Measurements from ENCODE around the gene IPMK.

Gene IPMK

GRCh38 chr10:58201704-58202103, 66.0 kb downstream of the IPMK start:
- Histone ChIP-seq H3K4me1 (ENCODE audit: insufficient read depth, low read length) (no peaks in the 10 kb centered on the region), H3K27me3 (ENCODE audit: insufficient read depth, low read length, poor library complexity) (no peaks in the 10 kb centered on the region), H3K9me3 (ENCODE audit: insufficient read depth, low read length, severe bottlenecking) (no peaks in the 10 kb centered on the region), H2AFZ (ENCODE audit: low read depth, low read length) (no peak overlapping the region), H4K20me1 (ENCODE audit: insufficient read depth, low read length) (no peaks in the 10 kb centered on the region), H3K4me2 (ENCODE audit: insufficient read depth, low read length) (no peak overlapping the region), H3K36me3 (ENCODE audit: insufficient read depth, low read length) (peaks cover 17% of the 10 kb centered on the region; the same call in 1 of the 2 replicates), H3K9ac (ENCODE audit: low read depth, low read length) (no peak overlapping the region), H3K79me2 (ENCODE audit: insufficient read depth, low read length) (no peaks in the 10 kb centered on the region), H3K27ac (ENCODE audit: low read length) (no peak overlapping the region), H3K4me3 (ENCODE audit: low read depth in 1 of 2, low read length in 2 of 2) (no peak overlapping the region)
- ATAC-seq (ENCODE audit: insufficient read depth, low read depth) (no peak), DNase-seq (no peak)
- TF ChIP-seq EZH2 (IDR thresholded peaks at IDR 0.05; ENCODE audit: borderline replicate concordance, low read depth, low read length, severe bottlenecking) (no peak), CTCF (IDR thresholded peaks at IDR 0.05; ENCODE audit: borderline replicate concordance, extremely low read depth, low read length, poor library complexity, severe bottlenecking) (no peak)

- H3K4me1 ChIP-seq (ENCODE audit: insufficient read depth, low read length) = no peaks in the 10 kb centered on the region
- no peaks in the 10 kb centered on the region for H3K9me3 ChIP-seq (ENCODE audit: insufficient read depth, low read length, severe bottlenecking)
- no peaks in the 10 kb centered on the region for H3K27me3 ChIP-seq (ENCODE audit: insufficient read depth, low read length, poor library complexity)
- no peaks in the 10 kb centered on the region for H4K20me1 ChIP-seq (ENCODE audit: insufficient read depth, low read length)
- DNase-seq (no peak), ATAC-seq (ENCODE audit: insufficient read depth, low read depth) (no peak)
- H3K79me2 ChIP-seq (ENCODE audit: insufficient read depth, low read length) = no peaks in the 10 kb centered on the region
- no peak overlapping the region for H3K9ac ChIP-seq (ENCODE audit: low read depth, low read length)
- H3K27ac ChIP-seq (ENCODE audit: low read length) = no peak overlapping the region
- TF ChIP-seq CTCF (IDR thresholded peaks at IDR 0.05; ENCODE audit: borderline replicate concordance, extremely low read depth, low read length, poor library complexity, severe bottlenecking) (no peak), EZH2 (IDR thresholded peaks at IDR 0.05; ENCODE audit: borderline replicate concordance, low read depth, low read length, severe bottlenecking) (no peak)
- no peaks in the 10 kb centered on the region; the same call in 1 of the 2 replicates for H3K36me3 ChIP-seq (ENCODE audit: insufficient read depth, low read length)
- H2AFZ ChIP-seq (ENCODE audit: low read depth, low read length) = no peak overlapping the region
- no peak overlapping the region for H3K4me2 ChIP-seq (ENCODE audit: insufficient read depth, low read length)
- H3K4me3 ChIP-seq (ENCODE audit: low read depth in 1 of 2, low read length in 2 of 2) = no peak overlapping the region
Measured at GRCh38 chr10:58189269-58189668, 78.4 kb downstream of the IPMK start.

- H3K79me2 ChIP-seq (ENCODE audit: insufficient read depth, low read length) = no peaks in the 10 kb centered on the region
- H4K20me1 ChIP-seq (ENCODE audit: insufficient read depth, low read length) = no peaks in the 10 kb centered on the region
- no peak overlapping the region for H2AFZ ChIP-seq (ENCODE audit: low read depth, low read length)
- no peak overlapping the region for H3K9ac ChIP-seq (ENCODE audit: low read depth, low read length)
- H3K27me3 ChIP-seq (ENCODE audit: insufficient read depth, low read length, poor library complexity) = no peaks in the 10 kb centered on the region
- no peaks in the 10 kb centered on the region for H3K9me3 ChIP-seq (ENCODE audit: insufficient read depth, low read length, severe bottlenecking)
- H3K27ac ChIP-seq (ENCODE audit: low read length) = no peak overlapping the region
- H3K4me2 ChIP-seq (ENCODE audit: insufficient read depth, low read length) = no peak overlapping the region
- no peak for ATAC-seq (ENCODE audit: insufficient read depth, low read depth)
- no peaks in the 10 kb centered on the region for H3K36me3 ChIP-seq (ENCODE audit: insufficient read depth, low read length)
- H3K4me3 ChIP-seq (ENCODE audit: low read depth in 1 of 2, low read length in 2 of 2) = no peak overlapping the region
- no peak for DNase-seq
- TF ChIP-seq EZH2 (IDR thresholded peaks at IDR 0.05; ENCODE audit: borderline replicate concordance, low read depth, low read length, severe bottlenecking) = no peak
- no peak for TF ChIP-seq CTCF (IDR thresholded peaks at IDR 0.05; ENCODE audit: borderline replicate concordance, extremely low read depth, low read length, poor library complexity, severe bottlenecking)
- H3K4me1 ChIP-seq (ENCODE audit: insufficient read depth, low read length) = no peaks in the 10 kb centered on the region
Measured at GRCh38 chr10:58184120-58184670, 83.5 kb downstream of the IPMK start.

- no peaks in the 10 kb centered on the region for H3K36me3 ChIP-seq (ENCODE audit: insufficient read depth, low read length)
- no peak overlapping the region for H3K4me3 ChIP-seq (ENCODE audit: low read depth in 1 of 2, low read length in 2 of 2)
- H3K79me2 ChIP-seq (ENCODE audit: insufficient read depth, low read length) = no peaks in the 10 kb centered on the region
- no peak overlapping the region for H3K27ac ChIP-seq (ENCODE audit: low read length)
- no peaks in the 10 kb centered on the region for H3K4me1 ChIP-seq (ENCODE audit: insufficient read depth, low read length)
- DNase-seq (no peak), ATAC-seq (ENCODE audit: insufficient read depth, low read depth) (no peak)
- H2AFZ ChIP-seq (ENCODE audit: low read depth, low read length) = no peak overlapping the region
- no peak for TF ChIP-seq CTCF (IDR thresholded peaks at IDR 0.05; ENCODE audit: borderline replicate concordance, extremely low read depth, low read length, poor library complexity, severe bottlenecking)
- TF ChIP-seq EZH2 (IDR thresholded peaks at IDR 0.05; ENCODE audit: borderline replicate concordance, low read depth, low read length, severe bottlenecking) = no peak
- H3K27me3 ChIP-seq (ENCODE audit: insufficient read depth, low read length, poor library complexity) = no peaks in the 10 kb centered on the region
- no peaks in the 10 kb centered on the region for H4K20me1 ChIP-seq (ENCODE audit: insufficient read depth, low read length)
- H3K9ac ChIP-seq (ENCODE audit: low read depth, low read length) = no peak overlapping the region
- H3K4me2 ChIP-seq (ENCODE audit: insufficient read depth, low read length) = no peak overlapping the region
- no peaks in the 10 kb centered on the region for H3K9me3 ChIP-seq (ENCODE audit: insufficient read depth, low read length, severe bottlenecking)
Measured at GRCh38 chr10:58180666-58181065, 87.0 kb downstream of the IPMK start.

Measured in DND-41 (cell line).